ENCODE data around the gene TRAPPC13. TPM values are rescaled to one million over a fixed set of nuclear protein-coding genes. Genes with fewer than 3 reads are reported as not detected.
A peak's percentile ranks its signal among the peaks of the same experiment; 100 is the strongest.

The TRAPPC13 gene
- total and polyA plus RNA-seq, 2 of the 13 experiments (the other 11 are each of a cell fraction or from before 2014, with no cell fraction given): 8.4 to 19.6 TPM

DNA sequence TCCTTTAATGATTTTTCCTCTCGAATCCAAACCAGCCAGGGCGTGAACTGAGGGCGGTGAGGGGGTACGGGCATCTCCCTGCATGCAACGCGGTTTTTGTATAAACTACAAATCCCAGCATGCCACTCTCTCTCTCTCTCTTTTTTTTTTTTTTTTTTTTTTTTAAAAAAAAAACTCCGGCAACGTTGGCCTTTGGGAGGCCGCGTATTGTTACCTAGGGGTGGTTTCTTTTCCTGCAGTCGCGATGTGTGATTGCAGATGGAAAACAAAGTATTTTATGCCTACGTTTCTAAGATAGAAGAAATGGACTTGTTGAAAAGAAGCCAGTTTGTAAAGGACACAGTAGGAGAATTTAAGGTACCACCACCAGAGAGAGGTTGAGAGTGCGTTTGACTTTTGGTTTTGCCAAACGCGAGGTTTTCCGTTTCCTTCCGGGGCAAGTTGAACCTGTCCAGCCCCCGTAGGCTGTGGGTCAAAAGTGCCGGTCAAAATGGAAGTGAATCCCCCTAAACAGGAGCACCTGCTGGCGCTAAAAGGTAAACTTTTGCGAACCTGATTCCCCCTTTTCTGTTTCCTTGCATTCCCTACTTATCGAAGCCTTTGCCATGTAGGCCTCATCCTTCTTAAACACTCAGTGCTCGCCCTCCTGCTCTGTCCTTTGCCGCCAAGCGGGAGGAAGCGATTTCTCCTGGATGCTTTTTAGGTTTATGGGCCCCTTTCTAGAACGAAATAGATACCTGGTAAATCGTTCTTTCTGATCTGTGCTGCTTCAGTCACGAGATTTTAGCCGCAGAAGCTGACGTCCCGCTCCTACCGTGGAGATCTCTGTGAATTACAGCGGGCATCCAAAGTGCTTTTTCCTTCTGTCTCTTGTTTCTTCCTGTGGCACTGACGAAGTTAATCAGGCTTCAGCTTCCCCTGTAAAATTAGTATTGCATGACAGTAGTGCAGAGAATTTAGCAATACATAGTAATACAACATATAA is at the start of gene TRAPPC13, which contains the start of gene SHLD3 (continued):
- TF ChIP-seq, protein P1, sequence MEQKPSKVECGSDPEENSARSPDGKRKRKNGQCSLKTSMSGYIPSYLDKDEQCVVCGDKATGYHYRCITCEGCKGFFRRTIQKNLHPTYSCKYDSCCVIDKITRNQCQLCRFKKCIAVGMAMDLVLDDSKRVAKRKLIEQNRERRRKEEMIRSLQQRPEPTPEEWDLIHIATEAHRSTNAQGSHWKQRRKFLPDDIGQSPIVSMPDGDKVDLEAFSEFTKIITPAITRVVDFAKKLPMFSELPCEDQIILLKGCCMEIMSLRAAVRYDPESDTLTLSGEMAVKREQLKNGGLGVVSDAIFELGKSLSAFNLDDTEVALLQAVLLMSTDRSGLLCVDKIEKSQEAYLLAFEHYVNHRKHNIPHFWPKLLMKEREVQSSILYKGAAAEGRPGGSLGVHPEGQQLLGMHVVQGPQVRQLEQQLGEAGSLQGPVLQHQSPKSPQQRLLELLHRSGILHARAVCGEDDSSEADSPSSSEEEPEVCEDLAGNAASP (CRISPR knock-in tag; IDR thresholded peaks at IDR 0.05; ENCODE audit: borderline replicate concordance): 0 out of 2 replicates have a peak, but pooled peaks have one; percentile 30
- TF ChIP-seq, protein P2, sequence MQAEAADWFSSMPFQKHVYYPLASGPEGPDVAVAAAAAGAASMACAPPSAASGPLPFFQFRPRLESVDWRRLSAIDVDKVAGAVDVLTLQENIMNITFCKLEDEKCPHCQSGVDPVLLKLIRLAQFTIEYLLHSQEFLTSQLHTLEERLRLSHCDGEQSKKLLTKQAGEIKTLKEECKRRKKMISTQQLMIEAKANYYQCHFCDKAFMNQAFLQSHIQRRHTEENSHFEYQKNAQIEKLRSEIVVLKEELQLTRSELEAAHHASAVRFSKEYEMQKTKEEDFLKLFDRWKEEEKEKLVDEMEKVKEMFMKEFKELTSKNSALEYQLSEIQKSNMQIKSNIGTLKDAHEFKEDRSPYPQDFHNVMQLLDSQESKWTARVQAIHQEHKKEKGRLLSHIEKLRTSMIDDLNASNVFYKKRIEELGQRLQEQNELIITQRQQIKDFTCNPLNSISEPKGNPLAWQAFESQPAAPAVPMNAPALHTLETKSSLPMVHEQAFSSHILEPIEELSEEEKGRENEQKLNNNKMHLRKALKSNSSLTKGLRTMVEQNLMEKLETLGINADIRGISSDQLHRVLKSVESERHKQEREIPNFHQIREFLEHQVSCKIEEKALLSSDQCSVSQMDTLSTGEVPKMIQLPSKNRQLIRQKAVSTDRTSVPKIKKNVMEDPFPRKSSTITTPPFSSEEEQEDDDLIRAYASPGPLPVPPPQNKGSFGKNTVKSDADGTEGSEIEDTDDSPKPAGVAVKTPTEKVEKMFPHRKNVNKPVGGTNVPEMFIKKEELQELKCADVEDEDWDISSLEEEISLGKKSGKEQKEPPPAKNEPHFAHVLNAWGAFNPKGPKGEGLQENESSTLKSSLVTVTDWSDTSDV (CRISPR knock-in tag; IDR thresholded peaks at IDR 0.05): 0 out of 2 replicates have a peak, but pooled peaks have one; percentile 38
- TF ChIP-seq, protein P3, sequence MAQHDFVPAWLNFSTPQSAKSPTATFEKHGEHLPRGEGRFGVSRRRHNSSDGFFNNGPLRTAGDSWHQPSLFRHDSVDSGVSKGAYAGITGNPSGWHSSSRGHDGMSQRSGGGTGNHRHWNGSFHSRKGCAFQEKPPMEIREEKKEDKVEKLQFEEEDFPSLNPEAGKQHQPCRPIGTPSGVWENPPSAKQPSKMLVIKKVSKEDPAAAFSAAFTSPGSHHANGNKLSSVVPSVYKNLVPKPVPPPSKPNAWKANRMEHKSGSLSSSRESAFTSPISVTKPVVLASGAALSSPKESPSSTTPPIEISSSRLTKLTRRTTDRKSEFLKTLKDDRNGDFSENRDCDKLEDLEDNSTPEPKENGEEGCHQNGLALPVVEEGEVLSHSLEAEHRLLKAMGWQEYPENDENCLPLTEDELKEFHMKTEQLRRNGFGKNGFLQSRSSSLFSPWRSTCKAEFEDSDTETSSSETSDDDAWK (CRISPR knock-in tag; IDR thresholded peaks at IDR 0.05): no peak
- no peak for TF ChIP-seq ELF4 (CRISPR knock-in tag; IDR thresholded peaks at IDR 0.05; ENCODE audit: borderline replicate concordance)
- TF ChIP-seq FOXK1 (CRISPR knock-in tag; IDR thresholded peaks at IDR 0.05; ENCODE audit: borderline replicate concordance, low read depth): peak; percentile 73; the same call in 1 of the 2 replicates
- peak; percentile 8; the same call in 1 of the 2 replicates for TF ChIP-seq FOXA3 (CRISPR knock-in tag; IDR thresholded peaks at IDR 0.05)
- 0 out of 2 replicates have a peak, but pooled peaks have one; percentile 23 for TF ChIP-seq ZBTB7B (CRISPR knock-in tag; IDR thresholded peaks at IDR 0.05)
- 0 out of 2 replicates have a peak, but pooled peaks have one; percentile 33 for TF ChIP-seq MEIS2 (CRISPR knock-in tag; IDR thresholded peaks at IDR 0.05)
- TF ChIP-seq, protein P4, sequence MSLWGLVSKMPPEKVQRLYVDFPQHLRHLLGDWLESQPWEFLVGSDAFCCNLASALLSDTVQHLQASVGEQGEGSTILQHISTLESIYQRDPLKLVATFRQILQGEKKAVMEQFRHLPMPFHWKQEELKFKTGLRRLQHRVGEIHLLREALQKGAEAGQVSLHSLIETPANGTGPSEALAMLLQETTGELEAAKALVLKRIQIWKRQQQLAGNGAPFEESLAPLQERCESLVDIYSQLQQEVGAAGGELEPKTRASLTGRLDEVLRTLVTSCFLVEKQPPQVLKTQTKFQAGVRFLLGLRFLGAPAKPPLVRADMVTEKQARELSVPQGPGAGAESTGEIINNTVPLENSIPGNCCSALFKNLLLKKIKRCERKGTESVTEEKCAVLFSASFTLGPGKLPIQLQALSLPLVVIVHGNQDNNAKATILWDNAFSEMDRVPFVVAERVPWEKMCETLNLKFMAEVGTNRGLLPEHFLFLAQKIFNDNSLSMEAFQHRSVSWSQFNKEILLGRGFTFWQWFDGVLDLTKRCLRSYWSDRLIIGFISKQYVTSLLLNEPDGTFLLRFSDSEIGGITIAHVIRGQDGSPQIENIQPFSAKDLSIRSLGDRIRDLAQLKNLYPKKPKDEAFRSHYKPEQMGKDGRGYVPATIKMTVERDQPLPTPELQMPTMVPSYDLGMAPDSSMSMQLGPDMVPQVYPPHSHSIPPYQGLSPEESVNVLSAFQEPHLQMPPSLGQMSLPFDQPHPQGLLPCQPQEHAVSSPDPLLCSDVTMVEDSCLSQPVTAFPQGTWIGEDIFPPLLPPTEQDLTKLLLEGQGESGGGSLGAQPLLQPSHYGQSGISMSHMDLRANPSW (CRISPR knock-in tag; IDR thresholded peaks at IDR 0.05; ENCODE audit: borderline replicate concordance): 0 out of 2 replicates have a peak, but pooled peaks have one; percentile 59
- TF ChIP-seq TMF1 (CRISPR knock-in tag; IDR thresholded peaks at IDR 0.05; ENCODE audit: low read depth): no peak
- 0 out of 2 replicates have a peak, but pooled peaks have one; percentile 14 for TF ChIP-seq POGZ (CRISPR knock-in tag; IDR thresholded peaks at IDR 0.05)
- 0 out of 2 replicates have a peak, but pooled peaks have one; percentile 61 for TF ChIP-seq ZNF615 (CRISPR knock-in tag; IDR thresholded peaks at IDR 0.05; ENCODE audit: borderline replicate concordance)
- 0 out of 2 replicates have a peak, but pooled peaks have one; percentile 36 for TF ChIP-seq ZNF766 (CRISPR knock-in tag; IDR thresholded peaks at IDR 0.05; ENCODE audit: borderline replicate concordance)
- TF ChIP-seq ZNF496 (CRISPR knock-in tag; IDR thresholded peaks at IDR 0.05; ENCODE audit: insufficient replicate concordance): no peak
- peak; percentile 47; the same call in 1 of the 2 replicates for TF ChIP-seq ATF1 (CRISPR knock-in tag; IDR thresholded peaks at IDR 0.05)
- TF ChIP-seq KLF16 (CRISPR knock-in tag; IDR thresholded peaks at IDR 0.05): 0 out of 4 replicates have a peak, but pooled peaks of 1 of the 2 experiments have one; percentile 28
- 0 out of 2 replicates have a peak, but pooled peaks have one; percentile 18 for TF ChIP-seq ELF3 (CRISPR knock-in tag; IDR thresholded peaks at IDR 0.05)
- TF ChIP-seq, protein P5, sequence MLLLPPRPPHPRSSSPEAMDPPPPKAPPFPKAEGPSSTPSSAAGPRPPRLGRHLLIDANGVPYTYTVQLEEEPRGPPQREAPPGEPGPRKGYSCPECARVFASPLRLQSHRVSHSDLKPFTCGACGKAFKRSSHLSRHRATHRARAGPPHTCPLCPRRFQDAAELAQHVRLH (CRISPR knock-in tag; IDR thresholded peaks at IDR 0.05; ENCODE audit: borderline replicate concordance, low read depth): 0 out of 2 replicates have a peak, but pooled peaks have one; percentile 28
